Measurements from ENCODE around the gene MIEF2. TPM values are rescaled to one million over a fixed set of nuclear protein-coding genes. Genes with fewer than 3 reads are reported as not detected.

The MIEF2 gene
- total RNA-seq, 1 experiment from 2014 or later, result 6.3 TPM

- DNase-seq (ENCODE audit: low read depth), result no peak
These were observed 3.7 kb upstream of the MIEF2 start for GRCh38 chr17:18256776-18257175.

GRCh38 chr17:18257268-18257981 is 3.0 kb upstream of the MIEF2 start:
- DNase-seq (ENCODE audit: low read depth), result peak; percentile 36

GRCh38 chr17:18257982-18258355 is 2.5 kb upstream of the MIEF2 start:
- peak; percentile 82 for DNase-seq (ENCODE audit: low read depth)

- peak; percentile 61 for DNase-seq (ENCODE audit: low read depth)
These were observed 2.0 kb upstream of the MIEF2 start, which contains the start of gene FLII for GRCh38 chr17:18258356-18259038. Gene FLII (minus strand): TSS chr17:18258738. CDS start chr17:18258690, 48 bp downstream.

GRCh38 chr17:18259621-18260331 is 686 bp upstream of the MIEF2 start:
- peak; percentile 49 for DNase-seq (ENCODE audit: low read depth)

- DNase-seq (ENCODE audit: low read depth), result peak; percentile 69
These were observed 669 bp downstream of the MIEF2 start for GRCh38 chr17:18261146-18261515.

GRCh38 chr17:18261659-18262058 is 1.2 kb downstream of the MIEF2 start:
- no peak for DNase-seq (ENCODE audit: low read depth)

- DNase-seq (ENCODE audit: low read depth), result no peak
These were observed 1.6 kb downstream of the MIEF2 start for GRCh38 chr17:18262111-18262510.

- no peak for DNase-seq (ENCODE audit: low read depth)
These were observed 2.2 kb downstream of the MIEF2 start for GRCh38 chr17:18262641-18263040.

- no peak for DNase-seq (ENCODE audit: low read depth)
These were observed 3.6 kb downstream of the MIEF2 start for GRCh38 chr17:18263885-18264682.

- no peak for DNase-seq (ENCODE audit: low read depth)
These were observed 6.9 kb downstream of the MIEF2 start for GRCh38 chr17:18267366-18267765.

- DNase-seq (ENCODE audit: low read depth), result no peak
These were observed 7.7 kb downstream of the MIEF2 start for GRCh38 chr17:18267927-18268711.

GRCh38 chr17:18270046-18270931 is 9.8 kb downstream of the MIEF2 start:
- DNase-seq (ENCODE audit: low read depth), result no peak

- DNase-seq (ENCODE audit: low read depth), result no peak
These were observed 16.6 kb downstream of the MIEF2 start for GRCh38 chr17:18277076-18277475.

- DNase-seq (ENCODE audit: low read depth), result no peak
These were observed 18.4 kb downstream of the MIEF2 start for GRCh38 chr17:18278867-18279266.

- no peak for DNase-seq (ENCODE audit: low read depth)
These were observed 19.8 kb downstream of the MIEF2 start for GRCh38 chr17:18280249-18280648.

- DNase-seq (ENCODE audit: low read depth), result no peak
These were observed 20.4 kb downstream of the MIEF2 start for GRCh38 chr17:18280766-18281371.

GRCh38 chr17:18281788-18282187 is 21.3 kb downstream of the MIEF2 start:
- DNase-seq (ENCODE audit: low read depth), result no peak

GRCh38 chr17:18285296-18285695 is 24.8 kb downstream of the MIEF2 start:
- no peak for DNase-seq (ENCODE audit: low read depth)
